Measurements from ENCODE around the gene ATP8B3. TPM values are rescaled to one million over a fixed set of nuclear protein-coding genes. Genes with fewer than 3 reads are reported as not detected.

The ATP8B3 gene
- total RNA-seq, 1 donor from 2014 or later, result 1.5 TPM

- peaks cover 3% of the 10 kb centered on the region for H3K36me3 Mint-ChIP-seq
- H3K27ac Mint-ChIP-seq, result no peak overlapping the region
- no peak for TF ChIP-seq CTCF (conservative IDR thresholded peaks at IDR 0.05)
Measured at GRCh38 chr19:1827566-1828278, 15.6 kb upstream of the ATP8B3 start.

GRCh38 chr19:1826557-1827521 lies 14.8 kb upstream of the ATP8B3 start:
- H3K27ac Mint-ChIP-seq, result no peak overlapping the region
- no peak for TF ChIP-seq CTCF (conservative IDR thresholded peaks at IDR 0.05)
- DNase-seq (ENCODE audit: extremely low spot score, unreplicated experiment), result no peak
- H3K4me1 Mint-ChIP-seq (ENCODE audit: unreplicated experiment), result peaks cover 3% of the 10 kb centered on the region
- peaks cover 3% of the 10 kb centered on the region for H3K36me3 Mint-ChIP-seq
- no peak overlapping the region for H3K4me3 Mint-ChIP-seq
- H3K27me3 Mint-ChIP-seq, result no peaks in the 10 kb centered on the region
- no peaks in the 10 kb centered on the region for H3K9me3 Mint-ChIP-seq

More at GRCh38 chr19:1827566-1828278, 15.6 kb upstream of the ATP8B3 start:
- Mint-ChIP-seq H3K27me3 (no peaks in the 10 kb centered on the region), H3K4me1 (ENCODE audit: unreplicated experiment) (peaks cover 3% of the 10 kb centered on the region), H3K9me3 (no peaks in the 10 kb centered on the region), H3K4me3 (no peak overlapping the region)
- no peak for DNase-seq (ENCODE audit: extremely low spot score, unreplicated experiment)

- Mint-ChIP-seq H3K36me3 (peaks cover 3% of the 10 kb centered on the region), H3K4me1 (ENCODE audit: unreplicated experiment) (peaks cover 3% of the 10 kb centered on the region), H3K27me3 (no peaks in the 10 kb centered on the region), H3K9me3 (no peaks in the 10 kb centered on the region), H3K4me3 (no peak overlapping the region), H3K27ac (no peak overlapping the region)
- peak; percentile 87 for DNase-seq (ENCODE audit: extremely low spot score, unreplicated experiment)
- TF ChIP-seq CTCF (conservative IDR thresholded peaks at IDR 0.05), result peak; percentile 93
Measured at GRCh38 chr19:1825909-1826556, 14.0 kb upstream of the ATP8B3 start.

GRCh38 chr19:1824252-1824622 lies 12.2 kb upstream of the ATP8B3 start:
- no peak for TF ChIP-seq CTCF (conservative IDR thresholded peaks at IDR 0.05)
- Mint-ChIP-seq H3K36me3 (peaks cover 6% of the 10 kb centered on the region), H3K9me3 (no peaks in the 10 kb centered on the region), H3K27me3 (no peaks in the 10 kb centered on the region), H3K4me3 (no peak overlapping the region), H3K4me1 (ENCODE audit: unreplicated experiment) (peaks cover 3% of the 10 kb centered on the region), H3K27ac (no peak overlapping the region)
- DNase-seq (ENCODE audit: extremely low spot score, unreplicated experiment), result no peak

- H3K36me3 Mint-ChIP-seq, result peaks cover 6% of the 10 kb centered on the region
- no peaks in the 10 kb centered on the region for H3K9me3 Mint-ChIP-seq
- H3K4me3 Mint-ChIP-seq, result no peak overlapping the region
- H3K4me1 Mint-ChIP-seq (ENCODE audit: unreplicated experiment), result peaks cover 3% of the 10 kb centered on the region
- H3K27ac Mint-ChIP-seq, result no peak overlapping the region
- TF ChIP-seq CTCF (conservative IDR thresholded peaks at IDR 0.05), result no peak
- no peak for DNase-seq (ENCODE audit: extremely low spot score, unreplicated experiment)
- H3K27me3 Mint-ChIP-seq, result no peaks in the 10 kb centered on the region
Measured at GRCh38 chr19:1823539-1824251, 11.6 kb upstream of the ATP8B3 start.
